Neural cell (in vitro differentiated cells): ENCODE data around the gene ENTREP1. TPM values are rescaled to one million over a fixed set of nuclear protein-coding genes. Genes with fewer than 3 reads are reported as not detected.

Experiments used
- H2AFZ ChIP-seq: fragments of 200-600, 300-800 bp; sonication (generic), shearing (Covaris generic); 2 replicates; pipeline ENCODE4 v1.6.0; 2014; ENCODE audit warnings: low read depth, mild to moderate bottlenecking, antibody characterized with exemption, low read length, moderate library complexity
- H3F3A ChIP-seq: fragments of 200-600 bp; shearing (Covaris generic); 2 replicates; pipeline ENCODE4 v1.6.1; 2016; ENCODE audit warnings: mild to moderate bottlenecking, moderate library complexity, mixed read lengths, antibody characterized with exemption, low read length; ENCODE audit not compliant: insufficient read depth, poor library complexity, severe bottlenecking
- H3K27ac ChIP-seq: fragments of 200-600, 300-800 bp; sonication (generic), shearing (Covaris generic); 2 replicates; pipeline ENCODE4 v1.5.1; 2014; ENCODE audit warnings: mild to moderate bottlenecking, low read length, moderate library complexity
- H3K27me3 ChIP-seq: fragments of 300-800, 200-600 bp; sonication (generic), shearing (Covaris generic); 2 replicates; pipeline ENCODE4 v1.6.0; 2014; ENCODE audit warnings: mild to moderate bottlenecking, low read depth, low read length, moderate library complexity; ENCODE audit not compliant: insufficient read depth
- H3K36me3 ChIP-seq: fragments of 300-800, 200-600 bp; sonication (generic), shearing (Covaris generic); 2 replicates; pipeline ENCODE4 v1.5.1; 2014; ENCODE audit warnings: mild to moderate bottlenecking, antibody characterized with exemption, low read length, moderate library complexity; ENCODE audit not compliant: insufficient read depth
- H3K4me2 ChIP-seq: fragments of 300-800, 200-600 bp; sonication (generic), shearing (Covaris generic); 2 replicates; pipeline ENCODE4 v1.6.0; 2014; ENCODE audit warnings: mild to moderate bottlenecking, low read length
- H3K4me3 ChIP-seq: fragments of 300-800, 200-600 bp; sonication (generic), shearing (Covaris generic); 2 replicates; pipeline ENCODE4 v1.5.1; 2014; ENCODE audit warnings: mild to moderate bottlenecking, low read length, moderate library complexity
- H3K79me2 ChIP-seq: fragments of 200-600 bp; shearing (Covaris generic); replicated peaks from 2 replicates; pipeline ENCODE4 v1.6.0; 2014; ENCODE audit warnings: mild to moderate bottlenecking, low read length, moderate library complexity; ENCODE audit not compliant: insufficient read depth
- H3K9ac ChIP-seq: fragments of 300-800, 200-600 bp; sonication (generic), shearing (Covaris generic); 2 replicates; pipeline ENCODE4 v1.6.1; 2016; ENCODE audit warnings: mild to moderate bottlenecking, low read length, mixed read lengths
- H3K9me2 ChIP-seq: fragments of 200-600 bp; shearing (Covaris generic); 2 replicates; pipeline ENCODE4 v1.6.1; 2016; ENCODE audit warnings: mild to moderate bottlenecking, low read length, mixed read lengths; ENCODE audit not compliant: insufficient read depth
- H3K9me3 ChIP-seq: fragments of 200-600, 300-800 bp; sonication (generic), shearing (Covaris generic); 2 replicates; pipeline ENCODE4 v1.6.1; 2016; ENCODE audit warnings: mild to moderate bottlenecking, mixed run types, low read length, moderate library complexity, mixed read lengths
- H4K20me1 ChIP-seq: fragments of 200-600 bp; shearing (Covaris generic); 2 replicates; pipeline ENCODE4 v1.6.1; 2016; ENCODE audit warnings: mild to moderate bottlenecking, mixed run types; ENCODE audit not compliant: insufficient read depth
- EP300 ChIP-seq: fragments of 450-650 bp; conservative IDR thresholded peaks from 2 replicates; pipeline ENCODE4 v1.6.1; 2014; ENCODE audit warnings: antibody characterized with exemption, mild to moderate bottlenecking, moderate library complexity; ENCODE audit not compliant: poor library complexity, severe bottlenecking
- EZH2 ChIP-seq: fragments of 200-600, 300-800 bp; shearing (Covaris generic), sonication (generic); IDR thresholded peaks from 2 replicates; pipeline ENCODE4 v1.6.1; 2014; ENCODE audit warnings: antibody characterized with exemption, low read length, borderline replicate concordance, mild to moderate bottlenecking; ENCODE audit not compliant: insufficient read depth, poor library complexity, severe bottlenecking
- MXI1 ChIP-seq: fragments of 450-650 bp; conservative IDR thresholded peaks from 2 replicates; pipeline ENCODE4 v1.6.1; 2014; ENCODE audit warnings: antibody characterized with exemption, mild to moderate bottlenecking; ENCODE audit not compliant: poor library complexity, severe bottlenecking
- POLR2AphosphoS5 ChIP-seq: IDR thresholded peaks from 2 replicates; pipeline ENCODE4 v1.6.1; 2012
- RAD21 ChIP-seq: fragments of 450-650 bp; conservative IDR thresholded peaks from 2 replicates; pipeline ENCODE4 v1.6.1; 2014; ENCODE audit warnings: antibody characterized with exemption, mild to moderate bottlenecking, moderate library complexity
- SMC3 ChIP-seq: fragments of 450-650 bp; conservative IDR thresholded peaks from 2 replicates; pipeline ENCODE4 v1.6.1; 2014; ENCODE audit warnings: antibody characterized with exemption, mild to moderate bottlenecking, moderate library complexity; ENCODE audit not compliant: poor library complexity
- TAF1 ChIP-seq: IDR thresholded peaks from 2 replicates; pipeline ENCODE4 v1.6.1; 2012; ENCODE audit warnings: low read depth
- polyA plus RNA-seq: library from polyadenylated mRNA; depleted of rRNA; stranded (reverse); fragments of >200 nt; gene quantifications from 2 replicates; pipeline ENCODE4 v1.2.3, GENCODE V29; 2014
- TF ChIP-seq, protein P1 (sequence below): IDR thresholded peaks from 2 replicates; pipeline ENCODE4 v1.6.1; 2012; ENCODE audit warnings: borderline replicate concordance
- TF ChIP-seq, protein P2 (sequence below): fragments of 450-650 bp; IDR thresholded peaks from 2 replicates; pipeline ENCODE4 v1.5.1; 2014; ENCODE audit warnings: antibody characterized with exemption, mild to moderate bottlenecking, moderate library complexity; ENCODE audit not compliant: poor library complexity, severe bottlenecking

Gene ENTREP1
- polyA plus RNA-seq, 1 donor from 2014 or later: 2.0 TPM

DNA sequence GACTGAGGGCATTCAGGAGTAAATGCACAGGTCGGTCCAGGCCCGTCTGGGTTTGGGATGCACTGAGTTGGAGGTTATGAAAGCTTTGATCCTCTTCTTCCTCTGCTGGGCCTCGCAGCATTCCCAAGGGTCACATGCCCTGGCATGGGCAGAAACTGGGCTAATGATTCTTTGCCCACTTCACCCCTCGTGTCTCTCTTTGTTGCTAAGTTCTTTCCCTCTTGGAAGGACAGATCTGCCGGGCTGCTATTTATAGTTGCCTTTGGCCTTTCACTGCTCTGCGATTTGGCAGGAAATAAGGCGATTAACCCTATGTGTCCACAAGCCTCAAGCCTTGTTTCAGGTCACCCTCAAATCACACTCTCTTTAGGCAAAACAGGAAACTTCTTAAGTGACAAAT is 66.9 kb downstream of the ENTREP1 start:
- Histone ChIP-seq H3K4me2 (no peak overlapping the region), H3F3A (no peaks in the 10 kb centered on the region), H3K27me3 (no peaks in the 10 kb centered on the region), H3K9ac (no peak overlapping the region), H3K27ac (no peak overlapping the region), H3K36me3 (no peaks in the 10 kb centered on the region), H3K79me2 (no peaks in the 10 kb centered on the region), H3K4me3 (no peak overlapping the region), H3K9me3 (no peaks in the 10 kb centered on the region), H3K9me2 (no peaks in the 10 kb centered on the region), H4K20me1 (no peaks in the 10 kb centered on the region), H2AFZ (no peak overlapping the region)
- TF ChIP-seq, protein P1, sequence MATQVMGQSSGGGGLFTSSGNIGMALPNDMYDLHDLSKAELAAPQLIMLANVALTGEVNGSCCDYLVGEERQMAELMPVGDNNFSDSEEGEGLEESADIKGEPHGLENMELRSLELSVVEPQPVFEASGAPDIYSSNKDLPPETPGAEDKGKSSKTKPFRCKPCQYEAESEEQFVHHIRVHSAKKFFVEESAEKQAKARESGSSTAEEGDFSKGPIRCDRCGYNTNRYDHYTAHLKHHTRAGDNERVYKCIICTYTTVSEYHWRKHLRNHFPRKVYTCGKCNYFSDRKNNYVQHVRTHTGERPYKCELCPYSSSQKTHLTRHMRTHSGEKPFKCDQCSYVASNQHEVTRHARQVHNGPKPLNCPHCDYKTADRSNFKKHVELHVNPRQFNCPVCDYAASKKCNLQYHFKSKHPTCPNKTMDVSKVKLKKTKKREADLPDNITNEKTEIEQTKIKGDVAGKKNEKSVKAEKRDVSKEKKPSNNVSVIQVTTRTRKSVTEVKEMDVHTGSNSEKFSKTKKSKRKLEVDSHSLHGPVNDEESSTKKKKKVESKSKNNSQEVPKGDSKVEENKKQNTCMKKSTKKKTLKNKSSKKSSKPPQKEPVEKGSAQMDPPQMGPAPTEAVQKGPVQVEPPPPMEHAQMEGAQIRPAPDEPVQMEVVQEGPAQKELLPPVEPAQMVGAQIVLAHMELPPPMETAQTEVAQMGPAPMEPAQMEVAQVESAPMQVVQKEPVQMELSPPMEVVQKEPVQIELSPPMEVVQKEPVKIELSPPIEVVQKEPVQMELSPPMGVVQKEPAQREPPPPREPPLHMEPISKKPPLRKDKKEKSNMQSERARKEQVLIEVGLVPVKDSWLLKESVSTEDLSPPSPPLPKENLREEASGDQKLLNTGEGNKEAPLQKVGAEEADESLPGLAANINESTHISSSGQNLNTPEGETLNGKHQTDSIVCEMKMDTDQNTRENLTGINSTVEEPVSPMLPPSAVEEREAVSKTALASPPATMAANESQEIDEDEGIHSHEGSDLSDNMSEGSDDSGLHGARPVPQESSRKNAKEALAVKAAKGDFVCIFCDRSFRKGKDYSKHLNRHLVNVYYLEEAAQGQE: no peak
- TF ChIP-seq, protein P2, sequence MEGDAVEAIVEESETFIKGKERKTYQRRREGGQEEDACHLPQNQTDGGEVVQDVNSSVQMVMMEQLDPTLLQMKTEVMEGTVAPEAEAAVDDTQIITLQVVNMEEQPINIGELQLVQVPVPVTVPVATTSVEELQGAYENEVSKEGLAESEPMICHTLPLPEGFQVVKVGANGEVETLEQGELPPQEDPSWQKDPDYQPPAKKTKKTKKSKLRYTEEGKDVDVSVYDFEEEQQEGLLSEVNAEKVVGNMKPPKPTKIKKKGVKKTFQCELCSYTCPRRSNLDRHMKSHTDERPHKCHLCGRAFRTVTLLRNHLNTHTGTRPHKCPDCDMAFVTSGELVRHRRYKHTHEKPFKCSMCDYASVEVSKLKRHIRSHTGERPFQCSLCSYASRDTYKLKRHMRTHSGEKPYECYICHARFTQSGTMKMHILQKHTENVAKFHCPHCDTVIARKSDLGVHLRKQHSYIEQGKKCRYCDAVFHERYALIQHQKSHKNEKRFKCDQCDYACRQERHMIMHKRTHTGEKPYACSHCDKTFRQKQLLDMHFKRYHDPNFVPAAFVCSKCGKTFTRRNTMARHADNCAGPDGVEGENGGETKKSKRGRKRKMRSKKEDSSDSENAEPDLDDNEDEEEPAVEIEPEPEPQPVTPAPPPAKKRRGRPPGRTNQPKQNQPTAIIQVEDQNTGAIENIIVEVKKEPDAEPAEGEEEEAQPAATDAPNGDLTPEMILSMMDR: no peak
- TF ChIP-seq POLR2AphosphoS5 (no peak), RAD21 (no peak), EZH2 (no peak), EP300 (no peak), MXI1 (no peak), SMC3 (no peak), TAF1 (no peak)

DNA sequence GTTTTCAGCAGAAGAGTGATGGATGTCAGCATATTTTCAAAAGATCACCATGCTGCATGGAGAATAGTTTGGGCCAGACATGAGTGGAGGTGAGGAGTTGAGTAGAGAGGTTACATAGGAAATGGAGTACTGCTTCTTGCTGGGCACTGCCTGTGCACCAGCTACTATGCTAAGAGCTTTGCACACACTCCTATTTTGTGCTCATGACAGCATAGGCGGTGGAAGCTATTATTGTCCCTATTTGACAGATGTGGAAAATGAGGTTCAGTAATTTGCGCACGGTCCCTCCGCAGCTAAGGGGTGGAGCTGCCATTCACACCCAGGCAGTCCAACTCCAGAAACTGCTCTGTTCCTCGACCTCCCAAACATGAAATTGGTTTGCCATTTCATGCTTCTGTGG is 67.8 kb downstream of the ENTREP1 start:
- Histone ChIP-seq H3K27ac (no peak overlapping the region), H3K27me3 (no peaks in the 10 kb centered on the region), H3K9me3 (no peaks in the 10 kb centered on the region), H3K4me3 (no peak overlapping the region), H3K36me3 (no peaks in the 10 kb centered on the region), H3F3A (no peaks in the 10 kb centered on the region), H3K9ac (no peak overlapping the region), H3K9me2 (no peaks in the 10 kb centered on the region), H4K20me1 (no peaks in the 10 kb centered on the region), H3K4me2 (no peak overlapping the region), H2AFZ (no peak overlapping the region), H3K79me2 (no peaks in the 10 kb centered on the region)
- TF ChIP-seq SMC3: no peak
- TF ChIP-seq EZH2: no peak
- TF ChIP-seq POLR2AphosphoS5: no peak
- TF ChIP-seq, protein P2: no peak
- no peak for TF ChIP-seq RAD21
- TF ChIP-seq, protein P1: no peak
- TF ChIP-seq TAF1: no peak
- no peak for TF ChIP-seq MXI1
- no peak for TF ChIP-seq EP300
